Ascending aorta (tissue), 2 donors: ENCODE data around the gene TMIGD3. TPM values are rescaled to one million over a fixed set of nuclear protein-coding genes. Genes with fewer than 3 reads are reported as not detected.
A peak's percentile ranks its signal among the peaks of the same experiment; 100 is the strongest.

Experiments used
- DNase-seq, 2 donors: peaks; one replicate each; pipeline ENCODE4 v3.0.0-alpha.2; 2019; ENCODE audit warnings: low spot score in 2 of 2
- H3K27ac ChIP-seq, 2 donors: fragments of 200-600 bp; sonication (generic); one replicate each; pipeline ENCODE4 v1.5.1; 2016 to 2017; ENCODE audit warnings: mild to moderate bottlenecking in 1 of 2
- H3K27me3 ChIP-seq: fragments of 200-600 bp; sonication (generic); one replicate; pipeline ENCODE4 v1.5.1; 2017
- H3K36me3 ChIP-seq, 2 donors: fragments of 200-600 bp; sonication (generic); one replicate each; pipeline ENCODE4 v1.5.1; 2016
- H3K4me1 ChIP-seq, 2 donors: fragments of 200-600 bp; sonication (generic); one replicate each; pipeline ENCODE4 v1.5.1; 2016 to 2017; ENCODE audit warnings: mild to moderate bottlenecking in 1 of 2
- H3K4me3 ChIP-seq, 2 donors: fragments of 200-600 bp; sonication (generic); one replicate each; pipeline ENCODE4 v1.5.1; 2016 to 2017; ENCODE audit warnings: mild to moderate bottlenecking in 1 of 2
- H3K9me3 ChIP-seq, 2 donors: fragments of 200-600 bp; sonication (generic); one replicate each; pipeline ENCODE4 v1.5.1; 2016
- CTCF ChIP-seq, 3 experiments: fragments of 200-600 bp in 2 of 3; fragments of 450-650 bp in 1 of 3; sonication (generic) in 2 of 3; IDR thresholded peaks; one replicate each; pipeline ENCODE4 v1.5.1; 2016 to 2019; ENCODE audit warnings: antibody characterized with exemption in 3 of 3, mild to moderate bottlenecking in 1 of 3, moderate library complexity in 1 of 3
- intact Hi-C: fragments of 100-400 bp; cut with DNase I; formaldehyde crosslinking; loops from one replicate; pipeline ENCODE4 v1.15.1; 2023
- total RNA-seq: library from RNA; depleted of rRNA; stranded (reverse); fragments of >200 nt; gene quantifications from one replicate; pipeline ENCODE4 v1.1.0, GENCODE V29; 2016

TMIGD3 gene
- total RNA-seq, 1 donor from 2014 or later = 2.4 TPM

GRCh38 chr1:111450185-111450584 lies 53.2 kb downstream of the TMIGD3 start:
- peaks cover 5 to 16% of the 10 kb centered on the region in 2 donors for H3K36me3 ChIP-seq
- H3K27me3 ChIP-seq = no peaks in the 10 kb centered on the region
- H3K27ac ChIP-seq = peak overlapping the region in 1 of 2 donors; percentile 80
- DNase-seq = no peak
- intact Hi-C loops = no loop called here
- H3K4me1 ChIP-seq = peaks cover 13 to 29% of the 10 kb centered on the region in 2 donors
- H3K4me3 ChIP-seq = peak overlapping the region; percentile 85 to 96
- no peak for TF ChIP-seq CTCF (IDR thresholded peaks at IDR 0.05)
- no peaks in the 10 kb centered on the region for H3K9me3 ChIP-seq

GRCh38 chr1:111449703-111450017 lies 53.8 kb downstream of the TMIGD3 start:
- no peak for TF ChIP-seq CTCF (IDR thresholded peaks at IDR 0.05)
- intact Hi-C loops = loop anchor here (1.0 to 10.0 kb wide), 6 partner anchors 306 to 1265 kb away; partner anchors contain the start of genes CEPT1, DDX20, DRAM2 and LRIF1
- H3K36me3 ChIP-seq = peaks cover 4 to 16% of the 10 kb centered on the region in 2 donors

GRCh38 chr1:111448918-111449702 lies 54.3 kb downstream of the TMIGD3 start, which contains the start of the genes ATP5PB and WDR77:
TSS of gene ATP5PB (plus strand) at chr1:111449464. CDS start at chr1:111449542, 78 bp downstream.
TSS of gene WDR77 (minus strand) at chr1:111449256. CDS start at chr1:111449169, 87 bp downstream.
- Histone ChIP-seq H3K27me3 (no peaks in the 10 kb centered on the region), H3K36me3 (peaks cover 4 to 21% of the 10 kb centered on the region in 2 donors), H3K27ac (peak within 1 kb of the TSS; percentile 80 to 84), H3K4me1 (peaks cover 13 to 29% of the 10 kb centered on the region in 2 donors), H3K9me3 (no peaks in the 10 kb centered on the region), H3K4me3 (peak within 1 kb of the TSS; percentile 85 to 96)
- DNase-seq = peak; percentile 89 to 98
- TF ChIP-seq CTCF (IDR thresholded peaks at IDR 0.05) = peak in 1 of 3 experiments; percentile 7
- intact Hi-C loops = loop anchor here (1.0 to 10.0 kb wide), 6 partner anchors 306 to 1266 kb away; partner anchors contain the start of genes CEPT1, DDX20, DRAM2 and LRIF1

More at GRCh38 chr1:111449703-111450017, 53.8 kb downstream of the TMIGD3 start:
- Histone ChIP-seq H3K27me3 (no peaks in the 10 kb centered on the region), H3K4me3 (peak overlapping the region; percentile 85 to 96), H3K27ac (peak overlapping the region; percentile 80 to 82), H3K9me3 (no peaks in the 10 kb centered on the region), H3K4me1 (peaks cover 13 to 29% of the 10 kb centered on the region in 2 donors)
- DNase-seq = no peak

GRCh38 chr1:111448482-111448917 lies 54.9 kb downstream of the TMIGD3 start:
- Histone ChIP-seq H3K9me3 (no peaks in the 10 kb centered on the region), H3K27me3 (no peaks in the 10 kb centered on the region), H3K4me1 (peaks cover 13 to 29% of the 10 kb centered on the region in 2 donors), H3K4me3 (peak overlapping the region; percentile 85 to 96), H3K36me3 (peaks cover 9 to 26% of the 10 kb centered on the region in 2 donors), H3K27ac (peak overlapping the region; percentile 70 to 84)
- no peak for DNase-seq
- intact Hi-C loops = loop anchor here (2.0 to 10.0 kb wide), 5 partner anchors 308 to 1266 kb away; partner anchors contain the start of genes CEPT1, DRAM2, LRIF1 and PPM1J
- no peak for TF ChIP-seq CTCF (IDR thresholded peaks at IDR 0.05)

GRCh38 chr1:111446967-111447892 lies 56.2 kb downstream of the TMIGD3 start:
- H3K27me3 ChIP-seq = no peaks in the 10 kb centered on the region
- H3K4me1 ChIP-seq = peaks cover 13 to 28% of the 10 kb centered on the region in 2 donors
- H3K9me3 ChIP-seq = no peaks in the 10 kb centered on the region
- H3K36me3 ChIP-seq = peaks cover 21 to 39% of the 10 kb centered on the region in 2 donors
- DNase-seq = no peak
- intact Hi-C loops = loop anchor here (5.0 to 10.0 kb wide), 2 partner anchors 482 to 1110 kb away; partner anchors contain the start of genes LRIF1 and RBM15
- H3K4me3 ChIP-seq = peak overlapping the region in 1 of 2 donors; percentile 96
- TF ChIP-seq CTCF (IDR thresholded peaks at IDR 0.05) = no peak
- H3K27ac ChIP-seq = no peak overlapping the region
